ENCODE results near the gene USP49.
"Not testable (repeated sequence)": the region's sequence is repeated elsewhere in the genome, so short reads cannot be mapped to it uniquely, and the experiment has no call there.

Gene USP49

GRCh38 chr6:41871691-41872090 is 23.5 kb downstream of the USP49 start:
- DNase-seq, result no peak

- no peak for DNase-seq
Measured at GRCh38 chr6:41859356-41859755, 35.8 kb downstream of the USP49 start.

GRCh38 chr6:41858703-41859102 is 36.5 kb downstream of the USP49 start:
- DNase-seq, result no peak

GRCh38 chr6:41850861-41851260 is 44.3 kb downstream of the USP49 start:
- no peak for DNase-seq

GRCh38 chr6:41846666-41847237 is 48.4 kb downstream of the USP49 start:
- peak; percentile 96 for DNase-seq

- DNase-seq, result no peak
Measured at GRCh38 chr6:41843178-41843577, 52.0 kb downstream of the USP49 start.

GRCh38 chr6:41840326-41840725 is 54.8 kb downstream of the USP49 start:
- no peak for DNase-seq

- DNase-seq, result peak; percentile 5
Measured at GRCh38 chr6:41836660-41837052, 58.5 kb downstream of the USP49 start.

- no peak for DNase-seq
Measured at GRCh38 chr6:41836022-41836659, 59.0 kb downstream of the USP49 start.

GRCh38 chr6:41832263-41832662 is 62.9 kb downstream of the USP49 start:
- DNase-seq, result no peak

GRCh38 chr6:41826343-41827022 is 68.7 kb downstream of the USP49 start:
- no peak for DNase-seq

- DNase-seq, result peak; percentile 9
Measured at GRCh38 chr6:41824571-41825569, 70.3 kb downstream of the USP49 start.

GRCh38 chr6:41823178-41823577 is 72.0 kb downstream of the USP49 start:
- DNase-seq, result no peak

GRCh38 chr6:41822021-41822420 is 73.2 kb downstream of the USP49 start:
- DNase-seq, result no peak

- no peak for DNase-seq
Measured at GRCh38 chr6:41821266-41821665, 73.9 kb downstream of the USP49 start.

- no peak for DNase-seq
Measured at GRCh38 chr6:41818271-41819054, 76.7 kb downstream of the USP49 start.

GRCh38 chr6:41815587-41815986 is 79.6 kb downstream of the USP49 start:
- no peak for DNase-seq

- DNase-seq, result no peak
Measured at GRCh38 chr6:41814629-41815028, 80.5 kb downstream of the USP49 start.

GRCh38 chr6:41813956-41814355 is 81.2 kb downstream of the USP49 start:
- DNase-seq, result no peak

- DNase-seq, result peak; percentile 4
Measured at GRCh38 chr6:41813469-41813868, 81.7 kb downstream of the USP49 start.

GRCh38 chr6:41811946-41812345 is 83.2 kb downstream of the USP49 start:
- DNase-seq, result not testable (repeated sequence)

GRCh38 chr6:41811095-41811494 is 84.1 kb downstream of the USP49 start:
- DNase-seq, result no peak
